DMS53 treated with DMSO at 0.1 percent for 48 hours (cell line): ENCODE data around the gene LGALS9C.
"Not testable (repeated sequence)": the region's sequence is repeated elsewhere in the genome, so short reads cannot be mapped to it uniquely, and the experiment has no call there.

Source experiments
- DNase-seq: peaks from one replicate; lab custom pipeline; 2025; ENCODE audit not compliant: unreplicated experiment; lab: John Stamatoyannopoulos, UW

Gene LGALS9C

GRCh38 chr17:18528435-18528834 is 51.8 kb downstream of the LGALS9C start:
- DNase-seq: not testable (repeated sequence)

DNA sequence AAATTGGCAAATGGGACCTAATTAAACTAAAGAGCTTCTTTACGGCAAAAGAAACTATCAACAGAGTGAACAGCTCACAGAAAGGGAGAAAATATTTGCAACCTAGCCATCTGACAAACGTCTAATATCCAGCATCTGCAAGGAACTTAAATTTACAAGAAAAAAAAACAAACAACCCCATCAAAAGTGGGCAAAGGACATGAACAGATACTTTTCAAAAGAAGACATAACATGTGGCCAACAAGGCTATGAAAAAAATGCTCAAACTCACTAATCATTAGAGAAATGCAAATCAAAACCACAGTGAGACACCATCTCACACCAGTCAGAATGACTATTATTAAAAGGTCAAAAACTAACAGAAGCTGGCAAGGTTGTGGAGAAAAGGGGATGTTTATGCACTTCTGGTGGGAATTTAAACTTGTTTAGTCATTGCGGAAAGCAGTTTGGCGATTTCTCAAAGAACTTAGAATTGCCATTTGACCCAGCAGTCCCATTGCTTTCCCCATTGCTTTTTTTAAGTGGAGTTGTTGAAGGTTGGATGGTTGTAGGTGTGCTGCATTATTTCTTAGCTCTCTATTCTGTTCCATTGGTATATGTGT is 52.4 kb downstream of the LGALS9C start:
- not testable (repeated sequence) for DNase-seq

GRCh38 chr17:18530405-18530804 is 53.8 kb downstream of the LGALS9C start:
- DNase-seq: not testable (repeated sequence)

- not testable (repeated sequence) for DNase-seq
Observed at GRCh38 chr17:18542234-18542633, 65.6 kb downstream of the LGALS9C start.

DNA sequence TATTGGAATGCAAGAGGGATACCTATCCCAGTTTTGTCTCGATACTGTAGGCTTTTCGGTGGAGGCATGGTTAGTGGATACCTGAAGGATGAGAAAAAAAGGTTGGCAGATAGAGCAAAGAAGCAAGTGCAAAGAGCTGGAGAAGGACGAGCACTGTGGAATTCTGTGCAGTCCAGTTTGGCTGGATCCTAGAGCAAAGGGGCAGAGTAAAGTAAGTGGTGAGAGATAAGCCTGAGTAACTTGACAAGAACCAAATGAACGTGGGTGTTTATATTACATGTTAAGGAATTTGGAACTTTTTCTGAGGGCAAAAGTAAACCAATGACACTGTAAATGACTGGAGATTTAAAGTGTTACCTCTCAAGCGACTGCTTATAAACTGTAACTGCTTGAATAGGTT is 66.3 kb downstream of the LGALS9C start:
- DNase-seq: not testable (repeated sequence)
